ENCODE data around the gene CTNND2. TPM values are rescaled to one million over a fixed set of nuclear protein-coding genes. Genes with fewer than 3 reads are reported as not detected.

Gene CTNND2
- total RNA-seq, 1 donor from 2014 or later: not detected

DNA sequence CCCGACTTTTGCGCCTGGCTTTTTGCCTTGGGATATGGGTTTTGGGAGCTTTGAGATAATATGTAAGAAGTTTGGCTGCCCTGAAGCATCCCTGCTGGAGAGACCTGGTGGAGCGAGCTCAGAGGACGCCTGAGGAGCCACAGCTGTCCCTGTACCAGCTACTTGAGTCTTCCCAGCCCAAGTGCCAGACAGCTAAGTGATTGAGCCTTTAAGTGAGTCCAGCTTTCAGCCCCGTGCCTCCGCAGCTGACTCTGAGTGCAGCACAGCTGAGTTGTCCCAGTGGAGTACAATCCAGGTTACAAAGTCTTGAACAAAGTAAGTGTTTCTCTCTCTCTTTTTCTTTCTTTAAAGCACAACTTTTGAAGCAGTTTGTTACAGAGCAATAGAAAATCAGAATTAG is 939.4 kb downstream of the CTNND2 start:
- intact Hi-C loops (cut with micrococcal nuclease): no loop called here

DNA sequence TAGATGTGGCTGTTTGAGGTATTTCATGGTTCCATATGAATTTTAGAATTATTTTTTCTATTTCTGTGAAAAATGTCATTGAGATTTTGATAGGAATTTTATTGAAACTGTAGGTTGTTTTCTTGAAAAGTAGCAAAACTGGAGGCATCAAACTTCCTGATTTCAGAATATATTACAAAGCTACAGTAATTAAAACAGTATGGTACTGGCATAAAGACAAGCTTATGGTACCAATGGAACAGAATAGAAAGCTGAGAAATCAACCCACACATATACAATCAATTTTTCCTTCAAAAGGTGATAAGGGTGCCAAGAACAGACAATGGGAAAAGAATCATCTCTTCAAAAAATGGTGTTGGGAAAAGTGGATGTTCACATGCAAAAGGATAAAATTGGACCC is 945.5 kb downstream of the CTNND2 start:
- intact Hi-C loops (cut with micrococcal nuclease): no loop called here

DNA sequence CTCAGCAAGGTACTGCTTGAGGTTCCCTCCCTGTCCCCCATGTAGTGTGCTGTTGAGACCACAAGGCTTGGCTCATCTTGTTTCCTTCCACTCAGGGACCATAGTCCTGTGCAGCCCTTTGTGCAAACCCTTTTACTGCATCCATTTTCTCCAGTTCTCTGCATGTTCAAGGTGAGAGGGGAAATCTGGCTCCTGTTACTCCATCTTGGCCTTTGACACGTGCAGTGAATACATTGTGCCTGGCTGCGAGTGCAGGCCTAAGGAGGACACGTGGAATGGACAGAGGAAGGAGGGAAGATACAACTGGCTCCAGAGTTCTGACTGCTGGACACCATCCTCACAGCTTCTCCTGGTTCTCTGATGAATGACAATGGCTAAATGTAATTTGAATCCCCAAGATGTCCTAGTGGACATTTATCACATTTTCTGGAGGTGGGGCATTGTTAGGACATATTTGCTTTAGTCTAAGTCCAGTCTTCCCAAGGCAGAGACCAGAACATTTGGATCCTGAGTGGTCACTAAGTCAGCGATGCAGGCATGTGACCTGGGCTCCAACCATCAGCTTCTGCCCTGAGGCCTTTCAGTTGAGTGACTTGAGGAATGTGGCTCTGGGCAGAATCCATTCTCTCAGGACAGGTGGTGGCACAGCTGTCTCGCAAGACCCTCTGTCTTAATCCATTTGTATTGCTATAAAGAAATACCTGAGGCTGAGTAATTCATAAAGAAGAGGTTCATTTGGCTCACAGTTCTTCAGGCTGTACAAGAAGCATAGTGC is 954.2 kb downstream of the CTNND2 start:
- intact Hi-C loops (cut with micrococcal nuclease): no loop called here

DNA sequence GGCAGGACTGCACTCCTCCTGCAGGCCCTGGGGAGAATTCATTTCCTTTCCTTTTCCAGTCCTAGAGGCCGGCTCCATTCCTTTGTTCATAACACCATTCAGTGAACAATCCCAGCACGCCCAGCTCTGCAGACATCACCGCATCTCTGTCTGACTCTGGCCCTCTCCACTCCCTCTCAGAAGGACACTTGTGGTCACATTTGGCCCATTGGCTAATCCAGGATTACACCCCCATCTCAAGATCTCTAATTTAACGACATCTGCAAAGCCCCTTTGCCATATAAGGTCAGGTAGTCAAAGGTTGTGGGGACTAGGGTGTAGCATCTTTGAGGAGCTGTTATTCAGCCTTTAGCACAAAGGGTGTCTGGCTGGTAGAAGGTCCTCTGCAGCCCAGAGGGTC is 958.2 kb downstream of the CTNND2 start:
- intact Hi-C loops (cut with micrococcal nuclease): no loop called here

DNA sequence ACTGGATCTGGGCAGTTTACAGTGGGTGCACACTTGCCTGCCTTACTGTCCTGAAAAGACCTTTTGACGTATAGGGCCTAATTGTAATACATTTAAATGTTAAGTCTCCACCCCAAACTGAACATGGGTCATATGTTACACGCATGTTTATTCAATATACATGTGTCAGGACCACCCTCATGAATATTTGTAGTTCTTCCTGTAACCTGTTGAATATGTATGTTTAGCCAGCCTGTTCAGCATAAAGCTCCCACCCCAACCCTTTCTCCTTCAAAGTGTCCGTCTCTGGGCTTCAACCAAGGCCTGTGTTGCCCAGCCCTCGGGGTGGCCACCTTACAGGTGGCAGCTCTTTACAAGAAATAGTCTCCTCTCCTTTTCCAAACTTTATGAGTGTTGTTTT is 962.3 kb downstream of the CTNND2 start:
- intact Hi-C loops (cut with micrococcal nuclease): no loop called here

DNA sequence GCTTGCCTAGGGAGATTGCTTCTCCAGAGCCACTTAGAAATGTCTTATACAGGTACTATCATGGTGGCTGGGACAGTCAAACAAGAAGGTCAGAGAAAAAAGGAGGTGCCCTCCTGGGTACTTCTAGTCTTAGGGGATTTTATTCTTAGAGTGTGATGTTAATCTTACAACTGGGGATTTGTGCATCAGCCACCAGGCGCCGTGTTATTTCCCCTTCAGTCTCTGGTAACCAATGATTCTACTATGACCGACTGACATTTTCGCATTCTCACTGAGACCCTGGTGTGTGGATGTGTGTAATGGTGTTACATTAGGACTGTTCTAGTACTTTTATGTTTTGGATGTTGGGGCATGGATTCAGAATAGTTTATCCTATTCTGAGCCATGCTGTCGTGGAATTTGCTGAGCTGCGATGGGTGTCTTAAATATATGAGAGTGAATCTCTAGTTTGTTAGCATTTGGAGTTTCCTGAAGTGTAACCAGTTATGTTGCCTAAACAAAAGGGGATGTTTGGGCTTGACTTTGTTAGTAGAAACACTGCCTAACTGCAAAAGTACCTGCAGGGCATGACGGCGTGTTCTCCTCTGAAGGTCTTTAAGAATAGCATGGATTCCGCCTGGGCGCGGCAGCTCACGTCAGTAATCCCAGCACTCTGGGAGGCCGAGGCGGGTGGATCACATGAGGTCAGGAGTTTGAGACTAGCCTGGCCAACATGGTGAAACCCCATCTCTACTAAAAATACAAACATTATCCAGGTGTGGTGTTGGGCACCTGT is 968.0 kb downstream of the CTNND2 start:
- intact Hi-C loops (cut with micrococcal nuclease): no loop called here

DNA sequence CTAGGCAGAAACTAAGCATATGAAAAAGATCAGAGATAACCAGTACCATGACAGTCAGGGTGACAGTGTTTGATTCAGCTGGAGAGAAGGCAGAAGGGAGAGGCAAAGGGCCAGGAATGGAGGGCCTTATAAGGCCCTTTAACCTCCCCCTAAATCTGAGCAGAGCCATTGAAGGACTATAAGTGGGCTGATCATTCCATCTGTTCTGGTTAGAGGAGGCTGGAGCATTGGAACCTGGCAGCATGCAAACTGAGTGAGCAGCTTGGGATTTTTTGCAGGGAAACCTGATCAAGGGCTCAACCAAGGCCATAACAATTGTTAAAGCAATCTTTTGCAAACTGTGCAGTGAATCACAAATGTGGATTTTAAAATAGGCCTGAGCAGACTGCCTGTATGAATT is 968.7 kb downstream of the CTNND2 start:
- intact Hi-C loops (cut with micrococcal nuclease): no loop called here

DNA sequence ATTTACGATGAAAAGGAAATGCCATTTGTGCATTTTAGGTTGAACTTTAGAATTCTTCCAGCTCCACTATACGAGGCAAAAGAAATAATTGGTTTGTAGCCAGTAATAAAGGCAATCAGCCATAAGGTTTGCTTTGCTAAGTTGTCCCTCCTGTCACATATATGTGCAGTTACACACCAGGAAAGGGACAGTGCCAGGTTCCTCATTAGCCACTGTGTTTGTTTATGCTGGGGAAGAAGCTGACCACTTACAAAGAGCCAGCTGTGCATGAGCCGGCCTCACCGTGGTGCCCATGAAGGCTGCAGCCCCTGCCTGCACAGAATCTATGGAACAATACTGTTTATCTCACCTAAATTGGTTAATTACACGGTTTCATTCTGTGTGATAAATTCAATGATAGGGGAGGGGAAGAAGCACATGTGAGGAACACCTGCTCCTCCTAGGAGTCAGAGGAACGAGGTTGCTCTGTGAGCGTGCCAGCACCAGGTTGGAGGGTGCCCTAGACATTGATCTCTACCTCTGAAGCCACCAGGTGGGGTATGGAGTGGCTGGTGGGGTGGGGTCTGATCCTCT is 969.4 kb downstream of the CTNND2 start:
- intact Hi-C loops (cut with micrococcal nuclease): no loop called here

DNA sequence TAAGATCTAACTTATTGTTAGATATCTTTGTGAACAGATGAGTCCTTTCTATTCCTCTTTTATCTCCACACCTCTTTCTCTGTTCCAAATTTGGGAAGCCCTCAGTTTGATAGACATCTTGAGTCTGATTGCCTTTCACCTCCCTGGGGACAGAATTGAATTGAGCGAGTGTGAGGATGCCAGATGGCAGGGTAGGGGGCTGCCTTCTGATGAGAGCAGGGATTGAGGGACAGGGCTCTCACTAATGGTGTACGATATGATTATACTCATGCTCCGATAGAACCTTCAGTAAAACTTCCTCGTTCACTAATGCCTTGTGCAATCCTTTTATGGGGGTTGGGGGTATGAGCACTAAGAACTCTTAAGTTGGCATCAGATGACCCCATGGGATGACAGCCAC is 971.1 kb downstream of the CTNND2 start:
- intact Hi-C loops (cut with micrococcal nuclease): no loop called here

DNA sequence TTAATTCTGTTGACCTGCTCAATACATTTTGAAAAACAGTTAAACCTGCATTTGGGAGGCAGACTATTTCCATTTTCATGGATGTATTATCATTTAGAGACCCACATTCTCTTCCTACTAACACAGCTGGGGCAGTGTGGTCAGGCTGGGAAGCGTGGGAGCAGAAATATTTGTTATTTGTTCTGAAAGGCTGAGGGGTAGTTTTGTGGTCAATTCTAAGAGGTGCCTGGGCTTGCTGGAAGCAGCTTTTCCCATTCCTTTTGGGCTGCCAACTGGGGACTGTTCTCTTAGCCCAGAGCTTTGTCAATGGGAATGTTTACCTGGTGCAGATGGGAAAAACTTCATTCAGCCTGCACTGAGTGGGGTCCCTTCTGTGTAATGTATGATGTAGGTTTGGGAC is 971.8 kb downstream of the CTNND2 start:
- intact Hi-C loops (cut with micrococcal nuclease): no loop called here

DNA sequence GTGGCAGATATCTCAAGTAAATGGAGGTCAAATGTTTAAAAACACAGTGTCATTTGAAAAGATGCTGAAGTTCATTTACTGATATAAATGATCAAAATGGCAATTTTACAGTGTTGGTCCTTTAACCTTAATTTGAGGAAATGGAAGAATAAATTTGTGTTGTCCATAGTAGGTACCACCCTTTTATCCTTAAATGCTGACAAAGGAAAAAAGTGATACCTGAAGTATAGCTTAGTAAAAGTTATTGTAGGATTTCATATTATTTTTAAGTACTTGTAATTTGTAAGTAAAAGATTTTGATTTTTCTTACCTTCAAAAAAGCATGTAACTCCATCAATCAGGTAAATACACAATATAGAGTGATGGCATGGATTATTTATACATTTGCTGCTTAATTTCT is 976.6 kb downstream of the CTNND2 start:
- intact Hi-C loops (cut with micrococcal nuclease): no loop called here

DNA sequence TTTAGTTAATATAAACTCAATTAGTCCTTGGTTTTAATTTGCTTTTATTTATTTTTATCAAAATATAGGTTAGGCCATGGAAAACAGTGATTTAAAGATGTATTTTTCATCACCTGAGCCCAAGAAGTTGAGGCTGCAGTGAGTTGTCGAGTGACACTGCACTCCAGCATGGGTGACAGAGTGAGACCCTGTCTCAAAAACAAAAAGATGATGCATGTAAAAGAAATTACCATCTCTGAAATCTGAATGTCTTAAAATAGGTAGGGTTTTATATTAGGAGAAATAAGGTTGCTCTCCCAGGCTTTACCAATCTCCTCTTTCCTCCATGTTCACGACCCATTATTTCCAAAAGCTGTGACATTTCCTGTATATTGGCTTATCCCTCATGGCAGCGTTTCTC is 980.9 kb downstream of the CTNND2 start:
- intact Hi-C loops (cut with micrococcal nuclease): no loop called here

Measured in T-helper 1 cell treated with Interleukin-12 subunit alpha and Interleukin-12 subunit beta and Interleukin-4 antibody, amounts not matched to agents 30 ng/mL and 1 ng/mL, for 36 hours (primary cell).